HG03575 (cell line): ENCODE measurements around the gene SEPHS2.

Experiments used
- ATAC-seq: cut with Tn5 transposase; IDR thresholded peaks from one replicate; pipeline ENCODE4 v1.9.1; 2021; ENCODE audit not compliant: unreplicated experiment, insufficient number of reproducible peaks, low FRiP score; ENCODE audit errors: extremely low read depth

SEPHS2 gene

DNA sequence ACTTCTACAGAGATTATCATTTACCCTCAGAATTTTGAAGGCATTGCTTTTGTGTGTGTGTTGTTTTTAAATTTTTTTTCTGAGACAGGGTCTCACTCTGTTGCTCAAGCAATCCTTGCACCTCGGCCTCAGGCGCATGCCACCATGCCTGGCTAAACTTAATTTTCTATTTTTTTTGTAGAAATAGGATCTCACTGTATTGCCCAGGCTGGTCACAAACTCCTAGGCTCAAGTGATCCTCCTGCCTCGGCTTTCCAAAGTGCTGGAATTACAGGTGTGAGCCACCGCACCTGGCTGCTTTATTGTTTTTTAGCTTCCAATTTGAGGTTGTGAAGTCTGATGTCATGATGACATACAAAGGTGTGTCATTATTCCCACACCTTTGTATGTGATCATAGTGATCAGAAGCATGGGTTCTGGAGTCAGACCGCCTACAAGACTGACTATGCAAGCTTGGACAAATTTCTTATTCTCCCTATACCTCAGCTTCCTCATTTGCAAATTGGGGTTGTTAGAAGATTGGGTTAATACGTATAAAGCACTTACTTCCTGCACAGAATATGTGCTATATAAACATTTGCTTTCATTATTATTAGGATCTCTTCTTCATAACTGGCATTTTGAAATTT lies 5.8 kb downstream of the SEPHS2 start:
- no peak for ATAC-seq

- ATAC-seq, result no peak
Observed at GRCh38 chr16:30438835-30439234, 6.8 kb downstream of the SEPHS2 start.

DNA sequence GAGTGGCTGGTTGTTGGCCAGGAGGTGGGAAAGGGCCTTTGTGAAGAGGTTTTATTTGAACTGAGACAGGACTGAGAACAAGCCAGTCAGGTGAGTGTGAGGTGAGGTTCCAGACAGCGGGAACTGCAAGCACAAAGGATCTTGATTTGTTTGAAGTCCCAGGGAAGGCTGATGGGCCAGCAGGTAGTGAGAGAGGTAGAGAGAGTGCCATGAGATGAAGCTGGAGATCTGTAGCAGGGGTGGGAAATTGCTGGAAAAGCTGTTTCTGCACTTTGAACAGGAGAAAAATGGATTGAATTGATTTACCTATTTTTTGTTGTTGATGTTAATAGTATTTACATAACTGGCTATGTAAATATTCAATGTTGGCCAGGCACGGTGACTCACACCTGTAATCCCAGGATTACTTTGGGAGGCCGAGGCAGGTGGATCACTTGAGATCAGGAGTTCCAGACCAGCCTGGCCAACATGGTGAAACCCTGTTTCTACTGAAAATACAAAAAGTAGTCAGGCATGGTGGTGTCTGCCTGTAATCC lies 8.1 kb downstream of the SEPHS2 start:
- ATAC-seq, result no peak

DNA sequence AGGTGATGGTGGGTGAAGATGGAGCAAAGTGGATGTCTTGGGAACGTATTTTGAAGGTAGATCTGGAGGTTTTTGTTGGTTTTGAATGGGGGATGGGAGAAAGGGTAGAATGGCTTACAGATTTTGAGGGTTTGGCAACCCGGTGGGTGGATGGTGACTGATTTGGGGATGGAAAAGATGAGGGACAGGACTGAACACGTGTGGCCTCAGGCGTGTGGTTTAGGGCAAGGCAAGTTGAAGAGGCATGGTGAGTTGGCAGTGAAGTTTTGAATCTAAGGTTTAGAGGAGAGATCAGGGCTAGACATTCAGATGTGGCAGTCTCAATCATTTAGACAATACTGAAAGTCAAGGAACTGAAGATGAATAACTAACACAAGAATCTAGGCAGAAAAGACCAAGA lies 10.8 kb downstream of the SEPHS2 start:
- no peak for ATAC-seq

DNA sequence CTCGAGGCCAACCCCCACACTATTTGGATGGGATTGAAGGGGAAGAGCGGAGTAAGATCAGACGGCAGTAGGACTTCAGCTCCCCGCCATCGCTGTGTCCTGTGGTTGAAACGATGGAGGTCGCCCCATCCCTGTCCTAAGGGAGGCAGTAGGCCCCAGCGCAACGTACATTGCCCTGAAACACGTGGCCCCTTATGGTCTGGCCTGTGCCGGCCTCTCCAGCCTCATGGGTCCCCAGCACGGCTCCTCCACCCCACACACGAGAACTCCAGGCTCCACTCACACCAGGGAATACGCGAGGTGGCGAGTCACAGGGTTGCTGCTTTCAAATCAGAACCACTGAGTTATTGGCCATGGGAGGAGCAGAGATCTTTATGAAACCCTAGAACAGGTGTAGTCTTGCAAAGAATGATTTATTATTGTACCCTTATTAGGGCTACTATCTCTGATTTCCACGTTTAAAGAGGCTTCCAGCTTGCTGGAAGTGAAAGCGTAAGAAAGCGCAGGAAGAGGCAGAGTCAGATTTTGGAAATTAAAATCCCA lies 15.2 kb downstream of the SEPHS2 start:
- no peak for ATAC-seq

- peak; percentile 75 for ATAC-seq
Observed at GRCh38 chr16:30429678-30430427, 15.8 kb downstream of the SEPHS2 start, which contains the start of gene DCTPP1. DCTPP1 (minus strand) TSS chr16:30430030; CDS start chr16:30429980, 50 bp downstream.

GRCh38 chr16:30429418-30429677 lies 16.3 kb downstream of the SEPHS2 start:
- no peak for ATAC-seq

DNA sequence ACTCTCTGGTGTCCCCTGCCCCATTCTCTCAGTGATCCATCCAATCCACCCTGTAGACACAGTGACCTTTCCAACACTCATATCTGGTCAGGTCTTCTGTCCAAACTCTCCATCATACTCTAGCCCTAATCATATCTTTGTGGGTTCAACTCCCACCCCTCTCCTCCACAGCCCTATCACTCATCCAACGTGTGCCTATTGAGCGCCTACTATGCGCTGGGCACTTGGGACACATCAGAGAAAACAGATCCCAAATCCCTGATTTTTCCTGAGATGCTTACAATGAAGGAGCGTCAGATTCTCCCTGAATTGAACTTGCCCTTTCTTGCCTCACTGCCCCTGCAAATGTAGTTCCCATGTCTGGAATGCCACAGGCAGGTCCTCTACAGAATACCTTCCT lies 17.6 kb downstream of the SEPHS2 start:
- ATAC-seq, result no peak

DNA sequence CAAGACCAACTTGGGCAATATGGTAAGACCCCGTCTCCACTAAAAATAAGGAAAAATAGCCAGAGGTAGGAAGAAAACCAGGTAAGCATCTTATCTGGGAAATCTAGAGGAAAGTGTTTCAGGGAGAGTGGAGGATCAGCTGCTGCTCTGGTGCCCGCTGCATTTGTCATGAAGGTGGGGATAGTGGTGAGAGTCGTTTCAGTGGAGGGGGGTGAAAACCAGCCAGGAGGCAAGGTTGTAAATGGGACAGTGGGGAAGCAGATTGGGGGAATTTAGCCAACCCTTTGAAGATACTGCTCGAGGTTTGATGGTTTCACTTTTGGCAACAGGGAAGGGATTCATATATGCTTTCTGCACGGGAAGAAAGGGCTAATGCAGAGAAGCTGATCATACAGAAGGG lies 24.7 kb downstream of the SEPHS2 start:
- no peak for ATAC-seq

- ATAC-seq, result no peak
Observed at GRCh38 chr16:30418350-30419181, 27.1 kb downstream of the SEPHS2 start.

GRCh38 chr16:30417529-30418349 lies 27.9 kb downstream of the SEPHS2 start:
- ATAC-seq, result no peak

DNA sequence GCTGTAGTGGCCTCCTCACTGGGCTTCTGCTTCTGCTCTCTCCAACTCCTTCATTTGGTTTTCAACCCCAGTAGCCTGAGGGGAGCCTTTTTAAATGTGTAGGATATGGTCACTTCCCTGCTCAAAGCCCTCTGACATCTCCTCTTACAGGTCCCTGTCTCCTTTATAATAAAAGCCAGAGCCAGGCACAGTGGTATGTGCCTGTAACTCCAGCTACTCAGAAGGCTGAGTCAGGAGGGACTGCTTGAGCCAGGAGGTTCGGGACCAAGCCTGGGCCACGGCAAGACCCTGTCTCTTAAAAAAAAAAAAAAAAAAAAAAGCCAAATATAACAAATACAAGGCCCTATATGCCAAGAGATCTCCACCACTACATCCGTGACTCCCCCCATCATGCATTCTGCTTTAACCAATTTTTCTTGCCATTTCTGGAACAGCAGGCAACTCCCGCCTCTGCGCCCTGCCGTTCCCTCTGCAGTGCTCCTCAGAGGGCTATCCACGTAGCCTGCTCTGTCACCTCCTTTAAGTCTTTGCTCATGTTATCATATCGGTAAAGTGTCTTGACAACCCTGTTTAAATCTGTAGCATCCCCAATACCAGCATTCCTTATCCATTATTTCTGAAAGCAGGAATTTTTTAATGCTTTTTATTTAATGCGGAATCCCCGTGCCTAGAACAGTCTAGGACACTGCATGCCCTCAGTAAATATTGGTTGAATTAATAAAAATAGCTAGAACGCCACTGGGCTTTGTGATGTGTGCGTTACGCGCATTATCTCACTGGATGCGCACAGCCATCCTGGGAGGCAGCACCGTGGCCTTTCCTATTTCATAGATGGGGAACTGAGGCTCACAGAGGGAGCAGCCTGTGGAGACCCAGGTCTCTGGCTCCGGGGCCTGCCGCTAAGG lies 28.8 kb downstream of the SEPHS2 start:
- no peak for ATAC-seq

GRCh38 chr16:30416047-30416603 lies 29.5 kb downstream of the SEPHS2 start:
- ATAC-seq, result no peak

- no peak for ATAC-seq
Observed at GRCh38 chr16:30414159-30414558, 31.5 kb downstream of the SEPHS2 start.

GRCh38 chr16:30413112-30413806 lies 32.4 kb downstream of the SEPHS2 start:
- no peak for ATAC-seq

DNA sequence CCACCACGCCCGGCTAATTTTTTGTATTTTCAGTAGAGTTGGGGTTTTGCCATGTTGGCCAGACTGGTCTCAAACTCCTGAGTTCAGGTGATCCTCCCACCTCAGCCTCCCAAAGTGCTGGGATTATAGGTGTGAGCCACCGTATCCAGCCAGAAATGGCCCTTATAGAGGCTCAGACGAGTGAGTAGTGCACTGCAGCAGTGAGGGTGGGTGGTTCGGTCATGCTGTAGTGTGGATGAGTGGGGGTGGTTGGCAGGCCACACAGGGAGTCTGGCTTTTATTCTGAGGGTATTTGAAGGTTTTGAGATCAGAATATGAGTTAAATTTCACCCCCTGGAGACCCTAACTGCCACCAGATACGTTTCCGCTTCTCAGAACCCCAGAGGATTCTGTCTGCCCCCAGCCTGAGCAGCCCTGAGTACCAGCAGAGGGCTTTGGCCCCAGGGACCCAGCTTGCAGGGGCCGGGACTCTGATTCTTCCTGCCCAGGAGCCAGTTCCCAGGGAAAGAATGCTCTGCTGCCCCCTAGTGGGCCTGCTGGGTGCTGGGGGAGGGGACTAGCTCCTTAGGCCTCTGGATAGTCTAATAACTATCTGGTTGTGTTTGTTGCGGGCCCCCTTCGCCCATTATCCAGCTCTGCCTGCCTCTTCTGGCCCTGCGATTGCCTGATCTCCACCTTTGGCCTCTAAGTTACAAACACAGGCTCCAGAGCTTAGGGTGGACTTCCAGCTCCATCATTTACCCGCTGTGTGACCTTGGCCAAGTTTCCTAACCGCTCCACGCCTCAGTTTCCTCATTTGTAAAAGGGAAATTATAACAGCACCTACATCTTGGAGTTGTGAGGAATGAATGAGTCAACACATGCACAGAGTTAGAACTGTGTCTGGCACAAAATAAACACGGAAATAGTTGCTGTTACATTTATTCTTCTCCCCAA lies 36.3 kb downstream of the SEPHS2 start:
- no peak for ATAC-seq
